ENCODE data around the gene VAPB. TPM values are rescaled to one million over a fixed set of nuclear protein-coding genes. Genes with fewer than 3 reads are reported as not detected.

The VAPB gene
- total RNA-seq, 1 donor from 2014 or later, result 53.8 TPM

- Mint-ChIP-seq H3K36me3 (ENCODE audit: insufficient read depth) (no peaks in the 10 kb centered on the region), H3K4me1 (ENCODE audit: low read depth) (no peaks in the 10 kb centered on the region), H3K27me3 (no peaks in the 10 kb centered on the region), H3K9me3 (ENCODE audit: low read depth) (peaks cover 3% of the 10 kb centered on the region), H3K4me3 (ENCODE audit: low read depth) (no peak overlapping the region), H3K27ac (no peak overlapping the region)
- TF ChIP-seq CTCF (IDR thresholded peaks at IDR 0.05; ENCODE audit: unreplicated experiment), result no peak
- no peak for DNase-seq (ENCODE audit: low spot score, unreplicated experiment)
Observed at GRCh38 chr20:58497076-58497641, 108.1 kb downstream of the VAPB start.

- no peaks in the 10 kb centered on the region for H3K36me3 Mint-ChIP-seq (ENCODE audit: insufficient read depth)
- no peaks in the 10 kb centered on the region for H3K4me1 Mint-ChIP-seq (ENCODE audit: low read depth)
- H3K4me3 Mint-ChIP-seq (ENCODE audit: low read depth), result no peak overlapping the region
- peaks cover 3% of the 10 kb centered on the region for H3K9me3 Mint-ChIP-seq (ENCODE audit: low read depth)
- no peaks in the 10 kb centered on the region for H3K27me3 Mint-ChIP-seq
- no peak overlapping the region for H3K27ac Mint-ChIP-seq
- no peak for DNase-seq (ENCODE audit: low spot score, unreplicated experiment)
- no peak for TF ChIP-seq CTCF (IDR thresholded peaks at IDR 0.05; ENCODE audit: unreplicated experiment)
Observed at GRCh38 chr20:58497724-58498469, 108.9 kb downstream of the VAPB start.

GRCh38 chr20:58498470-58499068 is 109.5 kb downstream of the VAPB start:
- H3K27me3 Mint-ChIP-seq, result no peaks in the 10 kb centered on the region
- no peak for DNase-seq (ENCODE audit: low spot score, unreplicated experiment)
- TF ChIP-seq CTCF (IDR thresholded peaks at IDR 0.05; ENCODE audit: unreplicated experiment), result no peak
- no peaks in the 10 kb centered on the region for H3K36me3 Mint-ChIP-seq (ENCODE audit: insufficient read depth)
- H3K27ac Mint-ChIP-seq, result no peak overlapping the region
- H3K9me3 Mint-ChIP-seq (ENCODE audit: low read depth), result peaks cover 5% of the 10 kb centered on the region
- no peak overlapping the region for H3K4me3 Mint-ChIP-seq (ENCODE audit: low read depth)
- H3K4me1 Mint-ChIP-seq (ENCODE audit: low read depth), result no peaks in the 10 kb centered on the region

- no peak for DNase-seq (ENCODE audit: low spot score, unreplicated experiment)
- Mint-ChIP-seq H3K36me3 (ENCODE audit: insufficient read depth) (no peaks in the 10 kb centered on the region), H3K4me3 (ENCODE audit: low read depth) (no peak overlapping the region), H3K27ac (no peak overlapping the region), H3K4me1 (ENCODE audit: low read depth) (no peaks in the 10 kb centered on the region), H3K27me3 (no peaks in the 10 kb centered on the region), H3K9me3 (ENCODE audit: low read depth) (peaks cover 11% of the 10 kb centered on the region)
- TF ChIP-seq CTCF (IDR thresholded peaks at IDR 0.05; ENCODE audit: unreplicated experiment), result no peak
Observed at GRCh38 chr20:58500256-58500655, 111.2 kb downstream of the VAPB start.

Other genes starting within 250 kb of the VAPB start
- not detected in 2 replicates for gene ANKRD60, start 160.6 kb upstream of the VAPB start, total RNA-seq
- 17.1 and 17.9 TPM in 2 replicates for gene RAB22A, start 79.5 kb upstream of the VAPB start, total RNA-seq
- gene APCDD1L, start 126.2 kb downstream of the VAPB start, total RNA-seq, result not detected in 2 replicates

Measured in progenitor cell of endocrine pancreas (in vitro differentiated cells).